Measurements from ENCODE around the gene MPHOSPH10.
"Not testable (repeated sequence)": the region's sequence is repeated elsewhere in the genome, so short reads cannot be mapped to it uniquely, and the experiment has no call there.

MPHOSPH10 gene

GRCh38 chr2:71130152-71130904 is at the start of gene MPHOSPH10, which contains the start of gene MCEE:
MPHOSPH10 (plus strand) TSS chr2:71130634; CDS start chr2:71130666, 32 bp downstream.
MCEE (minus strand) TSS chr2:71130229; CDS start chr2:71130219, 10 bp downstream.
- DNase-seq: peak; percentile 97

- no peak for DNase-seq
These were observed 47.8 kb upstream of the MPHOSPH10 start for GRCh38 chr2:71082402-71083252.

GRCh38 chr2:71083297-71083696 is 47.1 kb upstream of the MPHOSPH10 start:
- not testable (repeated sequence) for DNase-seq

GRCh38 chr2:71083752-71084312 is 46.6 kb upstream of the MPHOSPH10 start:
- DNase-seq: not testable (repeated sequence)

GRCh38 chr2:71085325-71086003 is 45.0 kb upstream of the MPHOSPH10 start:
- DNase-seq: not testable (repeated sequence)

GRCh38 chr2:71089475-71089874 is 41.0 kb upstream of the MPHOSPH10 start:
- not testable (repeated sequence) for DNase-seq

- DNase-seq: not testable (repeated sequence)
These were observed 38.6 kb upstream of the MPHOSPH10 start for GRCh38 chr2:71091808-71092207.

- DNase-seq: not testable (repeated sequence)
These were observed 37.8 kb upstream of the MPHOSPH10 start for GRCh38 chr2:71092491-71093260.

- DNase-seq: peak; percentile 23
These were observed 30.1 kb upstream of the MPHOSPH10 start for GRCh38 chr2:71100195-71100964.

- no peak for DNase-seq
These were observed 28.8 kb upstream of the MPHOSPH10 start for GRCh38 chr2:71101656-71102055.

GRCh38 chr2:71102981-71103681 is 27.3 kb upstream of the MPHOSPH10 start:
- DNase-seq: no peak

GRCh38 chr2:71103809-71104208 is 26.6 kb upstream of the MPHOSPH10 start:
- no peak for DNase-seq

GRCh38 chr2:71106463-71106862 is 24.0 kb upstream of the MPHOSPH10 start:
- DNase-seq: not testable (repeated sequence)

GRCh38 chr2:71108091-71108490 is 22.3 kb upstream of the MPHOSPH10 start:
- DNase-seq: no peak

GRCh38 chr2:71113843-71114242 is 16.6 kb upstream of the MPHOSPH10 start:
- no peak for DNase-seq

- DNase-seq: no peak
These were observed 13.4 kb upstream of the MPHOSPH10 start for GRCh38 chr2:71117063-71117462.

GRCh38 chr2:71120195-71120594 is 10.2 kb upstream of the MPHOSPH10 start:
- no peak for DNase-seq

GRCh38 chr2:71121479-71121878 is 9.0 kb upstream of the MPHOSPH10 start:
- DNase-seq: no peak

GRCh38 chr2:71122387-71123298 is 7.8 kb upstream of the MPHOSPH10 start:
- no peak for DNase-seq

All from retina (tissue), 1 donor.